ENCODE data around the gene KSR1. TPM values are rescaled to one million over a fixed set of nuclear protein-coding genes. Genes with fewer than 3 reads are reported as not detected.

KSR1 gene
- total RNA-seq, 2 donors from 2014 or later = 33.7 to 46.3 TPM

DNA sequence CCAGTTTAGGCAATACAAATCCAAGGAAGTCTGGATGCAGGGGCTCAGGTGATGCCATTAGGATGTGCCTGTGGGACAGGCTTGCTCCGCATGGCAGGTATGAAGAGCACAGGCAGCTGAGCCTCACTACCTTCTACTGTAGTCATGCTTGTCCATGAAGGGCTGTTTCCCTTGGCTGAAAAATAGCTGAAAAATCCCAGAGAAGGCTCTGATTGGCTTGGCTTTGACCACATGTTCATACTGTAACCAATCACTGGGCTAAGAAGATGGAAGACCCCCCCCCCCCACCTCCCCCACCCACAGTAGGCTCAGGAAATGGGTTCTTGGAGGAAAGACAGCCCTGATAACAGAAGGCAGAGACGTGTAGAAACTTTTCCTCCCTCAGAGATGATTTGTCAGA lies 108.2 kb downstream of the KSR1 start:
- Histone ChIP-seq H3K9ac (ENCODE audit: extremely low read depth, low read length, poor library complexity, severe bottlenecking) (no peak overlapping the region), H3K9me3 (ENCODE audit: control insufficient read depth, low read length) (no peaks in the 10 kb centered on the region), H3K27ac (ENCODE audit: low read depth, low read length) (no peak overlapping the region), H3K4me1 (ENCODE audit: control insufficient read depth, insufficient read depth, low read length) (peaks cover 3% of the 10 kb centered on the region), H3K4me3 (ENCODE audit: low read length) (no peak overlapping the region), H3K27me3 (ENCODE audit: control insufficient read depth, insufficient read depth, low read length, poor library complexity, severe bottlenecking) (no peaks in the 10 kb centered on the region), H3K36me3 (ENCODE audit: control insufficient read depth, insufficient read depth, low read length) (peaks cover 2% of the 10 kb centered on the region)
- no peak for DNase-seq
- Mint-ChIP-seq H3K36me3 (ENCODE audit: low read depth) (peaks cover 28% of the 10 kb centered on the region), H3K27me3 (ENCODE audit: insufficient read depth) (no peaks in the 10 kb centered on the region), H3K27ac (no peak overlapping the region), H3K4me3 (no peak overlapping the region), H3K9me3 (peaks cover 4% of the 10 kb centered on the region), H3K4me1 (peaks cover 8% of the 10 kb centered on the region)
- TF ChIP-seq, protein P1, sequence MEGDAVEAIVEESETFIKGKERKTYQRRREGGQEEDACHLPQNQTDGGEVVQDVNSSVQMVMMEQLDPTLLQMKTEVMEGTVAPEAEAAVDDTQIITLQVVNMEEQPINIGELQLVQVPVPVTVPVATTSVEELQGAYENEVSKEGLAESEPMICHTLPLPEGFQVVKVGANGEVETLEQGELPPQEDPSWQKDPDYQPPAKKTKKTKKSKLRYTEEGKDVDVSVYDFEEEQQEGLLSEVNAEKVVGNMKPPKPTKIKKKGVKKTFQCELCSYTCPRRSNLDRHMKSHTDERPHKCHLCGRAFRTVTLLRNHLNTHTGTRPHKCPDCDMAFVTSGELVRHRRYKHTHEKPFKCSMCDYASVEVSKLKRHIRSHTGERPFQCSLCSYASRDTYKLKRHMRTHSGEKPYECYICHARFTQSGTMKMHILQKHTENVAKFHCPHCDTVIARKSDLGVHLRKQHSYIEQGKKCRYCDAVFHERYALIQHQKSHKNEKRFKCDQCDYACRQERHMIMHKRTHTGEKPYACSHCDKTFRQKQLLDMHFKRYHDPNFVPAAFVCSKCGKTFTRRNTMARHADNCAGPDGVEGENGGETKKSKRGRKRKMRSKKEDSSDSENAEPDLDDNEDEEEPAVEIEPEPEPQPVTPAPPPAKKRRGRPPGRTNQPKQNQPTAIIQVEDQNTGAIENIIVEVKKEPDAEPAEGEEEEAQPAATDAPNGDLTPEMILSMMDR (conservative IDR thresholded peaks at IDR 0.05) = no peak
- 85 to 92% methylated on average over 2 of the region's 2 CpGs for WGBS, 2 experiments (ENCODE audit: insufficient coverage in 1 of 2, insufficient read length in 1 of 2)

DNA sequence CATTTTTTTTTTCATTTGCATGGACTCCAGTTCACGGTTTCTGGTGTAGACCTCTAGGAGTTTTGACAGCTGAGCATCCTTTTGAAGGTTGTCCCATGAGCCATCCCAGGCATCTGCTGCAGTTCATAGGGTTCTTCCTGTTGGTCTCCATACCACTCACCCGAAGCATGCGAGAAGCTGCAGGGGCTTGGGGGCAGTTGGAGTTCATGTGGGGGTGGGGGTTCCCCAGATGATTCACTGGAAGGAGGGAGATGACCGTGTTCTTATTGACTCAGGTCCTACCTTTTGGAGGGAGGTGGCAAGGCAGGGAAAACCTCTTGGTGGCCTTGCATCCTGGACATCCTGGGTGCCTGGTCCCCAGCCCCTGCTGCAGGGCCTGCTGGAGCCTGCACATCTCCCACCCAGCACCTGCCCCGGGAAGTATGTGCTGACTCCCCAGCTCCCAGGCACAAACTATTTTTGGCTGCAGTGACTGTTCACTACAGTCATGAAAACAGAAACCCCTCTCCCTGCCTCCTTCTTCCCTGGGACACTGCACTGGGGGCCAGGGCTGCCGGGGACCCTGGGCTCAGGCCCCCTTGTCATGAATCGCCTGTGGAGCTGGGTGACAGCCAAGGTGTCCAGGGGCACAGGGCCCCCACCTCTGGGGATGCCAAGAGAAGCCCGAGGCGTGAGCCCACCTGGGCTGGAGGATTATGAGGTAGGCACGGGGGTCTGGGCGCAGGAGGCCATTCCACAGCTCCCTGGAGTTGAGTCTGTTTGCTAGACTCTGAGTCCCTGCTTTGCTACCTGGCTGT lies 109.8 kb downstream of the KSR1 start:
- TF ChIP-seq, protein P1 (conservative IDR thresholded peaks at IDR 0.05) = no peak
- peaks cover 2% of the 10 kb centered on the region for H3K36me3 ChIP-seq (ENCODE audit: control insufficient read depth, insufficient read depth, low read length)
- H3K27me3 ChIP-seq (ENCODE audit: control insufficient read depth, insufficient read depth, low read length, poor library complexity, severe bottlenecking) = no peaks in the 10 kb centered on the region
- Mint-ChIP-seq H3K36me3 (ENCODE audit: low read depth) (peaks cover 23% of the 10 kb centered on the region), H3K4me1 (peaks cover 19% of the 10 kb centered on the region), H3K27ac (no peak overlapping the region), H3K4me3 (no peak overlapping the region), H3K9me3 (peaks cover 4% of the 10 kb centered on the region), H3K27me3 (ENCODE audit: insufficient read depth) (no peaks in the 10 kb centered on the region)
- H3K27ac ChIP-seq (ENCODE audit: low read depth, low read length) = no peak overlapping the region
- H3K9me3 ChIP-seq (ENCODE audit: control insufficient read depth, low read length) = no peaks in the 10 kb centered on the region
- 82 to 88% methylated on average over 5 to 11 of the region's 11 CpGs for WGBS, 2 experiments (ENCODE audit: insufficient coverage in 1 of 2, insufficient read length in 1 of 2)
- no peak overlapping the region for H3K9ac ChIP-seq (ENCODE audit: extremely low read depth, low read length, poor library complexity, severe bottlenecking)
- no peak overlapping the region for H3K4me3 ChIP-seq (ENCODE audit: low read length)
- no peak for DNase-seq
- peaks cover 17% of the 10 kb centered on the region for H3K4me1 ChIP-seq (ENCODE audit: control insufficient read depth, insufficient read depth, low read length)

DNA sequence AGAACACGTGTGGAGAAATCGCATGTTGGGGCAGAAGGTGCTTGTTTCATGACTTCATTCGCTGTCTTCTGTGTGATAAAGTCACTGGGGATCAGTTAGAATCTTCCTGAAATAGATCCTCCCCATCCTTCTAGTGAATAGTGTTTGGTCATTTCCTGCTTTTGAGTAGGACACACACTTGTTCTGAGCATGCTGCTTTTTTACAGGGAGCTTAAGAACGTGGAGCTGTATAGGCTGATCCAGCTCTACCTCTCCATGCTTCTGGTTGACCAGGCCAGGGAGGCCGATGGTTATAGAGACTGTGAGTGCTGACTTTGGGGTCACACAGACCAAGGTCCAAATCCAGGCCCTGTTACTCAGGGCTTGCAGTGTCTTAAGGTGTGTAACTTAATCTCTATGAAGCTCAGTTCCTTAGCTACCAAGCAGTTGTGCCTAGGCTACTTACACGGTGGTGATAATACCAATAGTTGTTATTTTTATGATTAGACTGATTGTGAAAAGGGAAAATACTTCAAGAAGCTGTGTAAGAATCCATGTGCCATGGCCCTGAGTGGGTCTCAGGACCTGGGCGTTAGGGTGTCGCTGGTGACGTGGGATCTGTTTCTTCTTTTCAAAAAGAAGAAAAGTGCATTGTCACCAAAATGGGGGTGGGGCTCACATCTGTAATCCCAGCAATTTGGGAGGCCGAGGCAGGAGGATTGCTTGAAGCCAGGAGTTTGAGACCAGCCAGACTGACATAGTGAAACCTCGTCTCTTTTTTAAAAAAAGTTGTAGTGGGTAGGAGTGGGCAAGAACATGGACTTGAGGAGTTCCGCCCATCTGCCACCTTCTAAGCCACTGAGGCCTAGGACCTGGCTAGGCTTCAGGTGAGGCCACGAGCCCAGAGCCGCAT lies 110.7 kb downstream of the KSR1 start:
- no peak overlapping the region for H3K4me3 ChIP-seq (ENCODE audit: low read length)
- H3K27me3 Mint-ChIP-seq (ENCODE audit: insufficient read depth) = no peaks in the 10 kb centered on the region
- peaks cover 17% of the 10 kb centered on the region for H3K4me1 ChIP-seq (ENCODE audit: control insufficient read depth, insufficient read depth, low read length)
- H3K4me3 Mint-ChIP-seq = no peak overlapping the region
- H3K9me3 Mint-ChIP-seq = peaks cover 4% of the 10 kb centered on the region
- 92 to 96% methylated on average over 12 to 14 of the region's 14 CpGs for WGBS, 2 experiments (ENCODE audit: insufficient coverage in 1 of 2, insufficient read length in 1 of 2)
- H3K27ac ChIP-seq (ENCODE audit: low read depth, low read length) = no peak overlapping the region
- peaks cover 19% of the 10 kb centered on the region for H3K36me3 Mint-ChIP-seq (ENCODE audit: low read depth)
- no peaks in the 10 kb centered on the region for H3K9me3 ChIP-seq (ENCODE audit: control insufficient read depth, low read length)
- no peak overlapping the region for H3K9ac ChIP-seq (ENCODE audit: extremely low read depth, low read length, poor library complexity, severe bottlenecking)
- H3K4me1 Mint-ChIP-seq = peaks cover 26% of the 10 kb centered on the region
- TF ChIP-seq, protein P1 (conservative IDR thresholded peaks at IDR 0.05) = no peak
- DNase-seq = no peak
- H3K36me3 ChIP-seq (ENCODE audit: control insufficient read depth, insufficient read depth, low read length) = no peaks in the 10 kb centered on the region
- no peaks in the 10 kb centered on the region for H3K27me3 ChIP-seq (ENCODE audit: control insufficient read depth, insufficient read depth, low read length, poor library complexity, severe bottlenecking)
- no peak overlapping the region for H3K27ac Mint-ChIP-seq
